ENCODE results near the gene RAMACL. TPM values are rescaled to one million over a fixed set of nuclear protein-coding genes. Genes with fewer than 3 reads are reported as not detected.

Gene RAMACL
- total RNA-seq, 1 donor from 2014 or later, result 8.0 TPM

- Histone ChIP-seq H3K4me1 (peaks cover 52% of the 10 kb centered on the region), H3K27me3 (no peaks in the 10 kb centered on the region), H3K27ac (peak overlapping the region; percentile 90), H3K36me3 (no peaks in the 10 kb centered on the region), H3K9me3 (no peaks in the 10 kb centered on the region), H3K4me3 (peak overlapping the region; percentile 80)
- intact Hi-C loops (cut with DNase I), result no loop called here
- TF ChIP-seq CTCF (IDR thresholded peaks at IDR 0.05), result no peak
- ATAC-seq, result no peak
- no peak for DNase-seq
These were observed 38.9 kb upstream of the RAMACL start for GRCh38 chr6:166625356-166625755.

- Histone ChIP-seq H3K4me1 (peaks cover 57% of the 10 kb centered on the region), H3K27ac (peak overlapping the region; percentile 82), H3K36me3 (no peaks in the 10 kb centered on the region), H3K4me3 (no peak overlapping the region), H3K9me3 (no peaks in the 10 kb centered on the region), H3K27me3 (no peaks in the 10 kb centered on the region)
- DNase-seq, result no peak
- peak; percentile 19 for ATAC-seq
- no peak for TF ChIP-seq CTCF (IDR thresholded peaks at IDR 0.05)
- intact Hi-C loops (cut with DNase I), result no loop called here
These were observed 37.8 kb upstream of the RAMACL start for GRCh38 chr6:166624275-166624674.

- Histone ChIP-seq H3K4me1 (peaks cover 55% of the 10 kb centered on the region), H3K27me3 (no peaks in the 10 kb centered on the region), H3K36me3 (peaks cover 6% of the 10 kb centered on the region), H3K4me3 (no peak overlapping the region), H3K27ac (peak overlapping the region; percentile 82), H3K9me3 (no peaks in the 10 kb centered on the region)
- DNase-seq (no peak), ATAC-seq (peak; percentile 0)
- TF ChIP-seq CTCF (IDR thresholded peaks at IDR 0.05), result no peak
- intact Hi-C loops (cut with DNase I), result no loop called here
These were observed 36.8 kb upstream of the RAMACL start for GRCh38 chr6:166623318-166623717.

- Histone ChIP-seq H3K4me1 (peaks cover 61% of the 10 kb centered on the region), H3K36me3 (peaks cover 7% of the 10 kb centered on the region), H3K27me3 (no peaks in the 10 kb centered on the region), H3K4me3 (no peak overlapping the region), H3K9me3 (no peaks in the 10 kb centered on the region), H3K27ac (peak overlapping the region; percentile 78)
- no peak for TF ChIP-seq CTCF (IDR thresholded peaks at IDR 0.05)
- DNase-seq (no peak), ATAC-seq (no peak)
- intact Hi-C loops (cut with DNase I), result no loop called here
These were observed 34.6 kb upstream of the RAMACL start for GRCh38 chr6:166621114-166621540.

GRCh38 chr6:166620478-166621113, 34.1 kb upstream of the RAMACL start:
- no peak for TF ChIP-seq CTCF (IDR thresholded peaks at IDR 0.05)
- Histone ChIP-seq H3K4me3 (no peak overlapping the region), H3K27ac (peak overlapping the region; percentile 78), H3K9me3 (no peaks in the 10 kb centered on the region), H3K36me3 (peaks cover 7% of the 10 kb centered on the region), H3K27me3 (no peaks in the 10 kb centered on the region), H3K4me1 (peaks cover 65% of the 10 kb centered on the region)
- no peak for DNase-seq
- intact Hi-C loops (cut with DNase I), result no loop called here
- no peak for ATAC-seq

- ATAC-seq, result peak; percentile 71
- Histone ChIP-seq H3K36me3 (peaks cover 7% of the 10 kb centered on the region), H3K9me3 (no peaks in the 10 kb centered on the region), H3K4me3 (no peak overlapping the region), H3K27ac (peak overlapping the region; percentile 78), H3K27me3 (no peaks in the 10 kb centered on the region), H3K4me1 (peaks cover 70% of the 10 kb centered on the region)
- no peak for TF ChIP-seq CTCF (IDR thresholded peaks at IDR 0.05)
- no peak for DNase-seq
- intact Hi-C loops (cut with DNase I), result no loop called here
These were observed 33.4 kb upstream of the RAMACL start for GRCh38 chr6:166619912-166620311.
